Measurements from ENCODE around the gene C1QTNF7.

GRCh38 chr4:15488658-15489470 lies 61.0 kb downstream of the C1QTNF7 start:
- TF ChIP-seq EGR1 (IDR thresholded peaks at IDR 0.05), result no peak
- no peak for TF ChIP-seq MAX (IDR thresholded peaks at IDR 0.05)
- no peak for TF ChIP-seq CEBPB (IDR thresholded peaks at IDR 0.05)
- no peak for TF ChIP-seq TAF1 (IDR thresholded peaks at IDR 0.05; ENCODE audit: low read depth)
- no peak for TF ChIP-seq TCF12 (IDR thresholded peaks at IDR 0.05; ENCODE audit: low read depth)
- no peak for TF ChIP-seq REST (IDR thresholded peaks at IDR 0.05; ENCODE audit: low read depth)
- no peak for TF ChIP-seq YY1 (IDR thresholded peaks at IDR 0.05; ENCODE audit: low read depth)
- no peak for TF ChIP-seq EP300 (IDR thresholded peaks at IDR 0.05; ENCODE audit: borderline replicate concordance)
- no peak for TF ChIP-seq FOXM1 (IDR thresholded peaks at IDR 0.05; ENCODE audit: borderline replicate concordance, low read depth)
- no peak for TF ChIP-seq RAD21 (IDR thresholded peaks at IDR 0.05; ENCODE audit: low read depth)
- no peak for TF ChIP-seq CREB1 (IDR thresholded peaks at IDR 0.05; ENCODE audit: low read depth)
- no peak for TF ChIP-seq TEAD4 (IDR thresholded peaks at IDR 0.05)

Measured in Ishikawa (cell line).